ENCODE measurements around the gene ACER2.
"Not testable (repeated sequence)": the region's sequence is repeated elsewhere in the genome, so short reads cannot be mapped to it uniquely, and the experiment has no call there.

ACER2 gene

GRCh38 chr9:19423163-19423562, 14.4 kb downstream of the ACER2 start:
- no peak for TF ChIP-seq CTCF (conservative IDR thresholded peaks at IDR 0.05; ENCODE audit: low read depth, low read length)

GRCh38 chr9:19424176-19424779, 15.5 kb downstream of the ACER2 start:
- no peak for DNase-seq (ENCODE audit: low read depth)
- no peak for TF ChIP-seq CTCF (conservative IDR thresholded peaks at IDR 0.05; ENCODE audit: low read depth, low read length)
- no peak overlapping the region for H3K4me3 ChIP-seq (ENCODE audit: low read length)

More at GRCh38 chr9:19423163-19423562, 14.4 kb downstream of the ACER2 start:
- H3K4me3 ChIP-seq (ENCODE audit: low read length), result no peak overlapping the region
- DNase-seq (ENCODE audit: low read depth), result no peak

GRCh38 chr9:19429595-19429994, 20.8 kb downstream of the ACER2 start:
- no peak for TF ChIP-seq CTCF (conservative IDR thresholded peaks at IDR 0.05; ENCODE audit: low read depth, low read length)
- no peak for DNase-seq (ENCODE audit: low read depth)
- no peak overlapping the region for H3K4me3 ChIP-seq (ENCODE audit: low read length)

GRCh38 chr9:19430201-19430760, 21.5 kb downstream of the ACER2 start:
- no peak overlapping the region for H3K4me3 ChIP-seq (ENCODE audit: low read length)
- DNase-seq (ENCODE audit: low read depth), result no peak
- TF ChIP-seq CTCF (conservative IDR thresholded peaks at IDR 0.05; ENCODE audit: low read depth, low read length), result no peak

GRCh38 chr9:19431361-19432171, 22.8 kb downstream of the ACER2 start:
- TF ChIP-seq CTCF (conservative IDR thresholded peaks at IDR 0.05; ENCODE audit: low read depth, low read length), result no peak
- no peak overlapping the region for H3K4me3 ChIP-seq (ENCODE audit: low read length)
- no peak for DNase-seq (ENCODE audit: low read depth)

- no peak overlapping the region for H3K4me3 ChIP-seq (ENCODE audit: low read length)
- no peak for DNase-seq (ENCODE audit: low read depth)
- no peak for TF ChIP-seq CTCF (conservative IDR thresholded peaks at IDR 0.05; ENCODE audit: low read depth, low read length)
Measured at GRCh38 chr9:19432473-19432872, 23.7 kb downstream of the ACER2 start.

GRCh38 chr9:19433729-19434128, 24.9 kb downstream of the ACER2 start:
- DNase-seq (ENCODE audit: low read depth), result not testable (repeated sequence)

More at GRCh38 chr9:19433729-19434128, 24.9 kb downstream of the ACER2 start:
- not testable (repeated sequence) for H3K4me3 ChIP-seq (ENCODE audit: low read length)

Measured in retinal pigment epithelial cell (primary cell).